Activated T-helper 2 cell treated with anti-CD3 and anti-CD28 coated beads, Interferon-gamma antibody, Interleukin-2, Interleukin-4, amounts not matched to agents 10 μg/mL and 5 μg/mL and 100 μg/mL, durations not matched to agents 14 hours and 24 hours and 36 hours (primary cell): ENCODE data around the gene CDKN1B. TPM values are rescaled to one million over a fixed set of nuclear protein-coding genes. Genes with fewer than 3 reads are reported as not detected.
A peak's percentile ranks its signal among the peaks of the same experiment; 100 is the strongest.

Experiments
- DNase-seq: peaks from one replicate; pipeline ENCODE4 v3.0.0; 2021; ENCODE audit warnings: low spot score
- H3K27ac Mint-ChIP-seq: one replicate; pipeline ENCODE4 v1.8.0; 2021; ENCODE audit warnings: mixed read lengths
- H3K27me3 Mint-ChIP-seq: one replicate; pipeline ENCODE4 v1.8.0; 2021; ENCODE audit warnings: low read depth, mixed read lengths
- H3K36me3 Mint-ChIP-seq: one replicate; pipeline ENCODE4 v1.8.0; 2021; ENCODE audit warnings: low read depth, mixed read lengths
- H3K4me1 Mint-ChIP-seq: one replicate; pipeline ENCODE4 v1.8.0; 2021; ENCODE audit warnings: low read depth, mixed read lengths
- H3K4me3 Mint-ChIP-seq: one replicate; pipeline ENCODE4 v1.8.0; 2021; ENCODE audit warnings: low read depth, mild to moderate bottlenecking, moderate library complexity, mixed read lengths
- H3K9me3 Mint-ChIP-seq: one replicate; pipeline ENCODE4 v1.8.0; 2021; ENCODE audit warnings: mixed read lengths
- intact Hi-C: fragments of 100-400 bp; cut with micrococcal nuclease; formaldehyde crosslinking; loops from one replicate; pipeline ENCODE4 v1.15.1; 2023
- total RNA-seq: library from RNA; stranded (reverse); gene quantifications from 2 replicates; pipeline ENCODE4 v1.2.3, GENCODE V29; 2022

Gene CDKN1B
- total RNA-seq, 1 donor from 2014 or later, result 53.4 TPM

DNA sequence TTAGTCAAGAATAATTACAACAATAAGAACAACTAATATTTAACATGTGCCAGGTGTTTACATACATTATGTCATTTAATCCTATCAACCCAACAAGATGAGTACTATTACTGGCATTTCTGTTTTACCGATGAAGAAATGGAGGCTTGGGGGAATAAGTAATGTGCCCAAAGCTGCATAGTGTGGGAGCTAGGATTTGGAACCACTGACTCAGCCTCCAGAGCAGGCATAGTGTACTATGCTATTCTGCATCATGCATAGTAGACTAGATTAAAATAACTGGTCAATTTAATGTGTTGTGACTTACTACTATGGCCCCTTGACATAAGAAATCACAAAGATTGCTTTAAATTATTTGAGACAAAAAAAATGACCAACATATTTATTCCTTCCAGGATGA is 30.7 kb upstream of the CDKN1B start:
- H3K9me3 Mint-ChIP-seq, result no peaks in the 10 kb centered on the region
- no peak overlapping the region for H3K27ac Mint-ChIP-seq
- intact Hi-C loops, result no loop called here
- DNase-seq, result no peak
- H3K4me3 Mint-ChIP-seq, result no peak overlapping the region
- H3K27me3 Mint-ChIP-seq, result no peaks in the 10 kb centered on the region
- peaks cover 27% of the 10 kb centered on the region for H3K36me3 Mint-ChIP-seq
- H3K4me1 Mint-ChIP-seq, result peaks cover 20% of the 10 kb centered on the region

DNA sequence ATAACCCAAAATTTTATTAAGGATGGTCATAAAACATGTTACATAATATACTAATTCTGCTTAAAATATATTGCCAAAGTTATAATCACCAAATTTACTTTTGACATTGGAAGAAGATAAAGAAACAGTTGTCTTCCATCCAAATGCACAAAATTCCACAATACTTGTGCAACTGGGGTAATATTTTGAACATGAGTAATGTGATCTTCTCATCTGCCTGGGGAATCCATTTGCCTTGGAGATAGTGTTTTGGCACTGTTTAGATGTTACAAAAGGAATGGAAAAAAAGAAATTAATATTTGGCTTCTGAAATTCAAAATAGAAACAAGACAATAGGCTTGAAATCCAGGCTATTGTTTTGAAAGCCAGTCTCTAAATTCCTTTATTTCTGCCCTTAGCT is 30.2 kb upstream of the CDKN1B start:
- H3K36me3 Mint-ChIP-seq, result peaks cover 30% of the 10 kb centered on the region
- H3K4me1 Mint-ChIP-seq, result peaks cover 25% of the 10 kb centered on the region
- no peak for DNase-seq
- no peaks in the 10 kb centered on the region for H3K9me3 Mint-ChIP-seq
- H3K4me3 Mint-ChIP-seq, result no peak overlapping the region
- intact Hi-C loops, result no loop called here
- H3K27me3 Mint-ChIP-seq, result no peaks in the 10 kb centered on the region
- no peak overlapping the region for H3K27ac Mint-ChIP-seq

DNA sequence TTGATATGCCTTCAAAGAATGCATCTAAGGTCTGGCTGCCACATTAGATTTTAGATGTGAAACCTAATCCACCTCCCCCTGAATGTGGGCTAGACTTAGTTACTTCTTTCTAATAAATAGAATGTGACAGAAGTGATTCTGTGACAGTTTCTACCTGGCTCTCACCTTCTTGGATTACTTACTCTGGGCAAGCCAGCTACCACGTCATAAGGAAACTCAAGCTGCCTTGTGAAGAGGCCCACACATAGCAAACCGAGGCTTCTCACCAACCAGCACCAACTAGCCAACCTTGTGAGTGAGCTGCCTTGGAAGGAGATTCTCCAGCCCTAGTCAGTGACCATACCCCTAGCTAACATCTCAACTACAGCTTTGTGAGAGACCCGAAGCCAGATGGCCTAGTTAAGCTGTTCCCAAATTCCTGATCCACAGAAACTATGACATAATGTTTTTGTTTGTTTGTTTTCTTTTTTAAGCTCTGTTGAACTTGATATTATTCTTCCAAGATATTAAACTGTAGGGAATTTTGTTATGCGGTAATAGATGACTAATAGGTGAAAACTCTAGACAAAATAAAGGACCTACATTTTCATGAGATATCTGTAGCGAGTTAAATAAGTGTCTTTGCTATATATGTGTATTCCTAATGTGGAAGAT is 27.4 kb upstream of the CDKN1B start:
- Mint-ChIP-seq H3K9me3 (no peaks in the 10 kb centered on the region), H3K4me1 (peaks cover 45% of the 10 kb centered on the region), H3K27me3 (no peaks in the 10 kb centered on the region), H3K27ac (peak overlapping the region; percentile 3), H3K36me3 (peaks cover 38% of the 10 kb centered on the region), H3K4me3 (no peak overlapping the region)
- intact Hi-C loops, result loop anchor here (2.0 to 10.0 kb wide), 2 partner anchors 17 to 675 kb away; no protein-coding TSS in a partner anchor
- DNase-seq, result no peak

DNA sequence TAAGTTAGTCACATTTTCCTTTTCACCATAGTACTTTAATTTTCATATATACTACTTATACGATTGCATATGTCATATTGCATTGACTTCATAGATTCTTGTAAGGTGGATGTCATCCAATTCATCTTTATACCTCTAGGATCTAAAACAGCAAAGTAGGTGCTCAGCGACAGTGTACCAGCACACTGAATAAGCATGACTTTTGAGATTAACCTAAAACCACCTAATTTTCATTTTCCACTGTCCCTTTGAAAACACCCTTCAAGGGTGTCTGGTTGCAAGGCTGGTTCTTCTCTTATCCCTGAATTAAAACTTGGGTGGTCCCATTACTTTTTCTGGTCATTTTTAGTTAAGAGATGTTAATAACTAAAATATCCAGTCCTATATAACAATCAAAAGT is 25.6 kb upstream of the CDKN1B start:
- Mint-ChIP-seq H3K27ac (peak overlapping the region; percentile 66), H3K4me3 (no peak overlapping the region), H3K36me3 (peaks cover 46% of the 10 kb centered on the region), H3K9me3 (no peaks in the 10 kb centered on the region), H3K4me1 (peaks cover 56% of the 10 kb centered on the region), H3K27me3 (no peaks in the 10 kb centered on the region)
- intact Hi-C loops, result loop anchor here (2.0 to 10.0 kb wide), 2 partner anchors 19 to 677 kb away; no protein-coding TSS in a partner anchor
- no peak for DNase-seq

DNA sequence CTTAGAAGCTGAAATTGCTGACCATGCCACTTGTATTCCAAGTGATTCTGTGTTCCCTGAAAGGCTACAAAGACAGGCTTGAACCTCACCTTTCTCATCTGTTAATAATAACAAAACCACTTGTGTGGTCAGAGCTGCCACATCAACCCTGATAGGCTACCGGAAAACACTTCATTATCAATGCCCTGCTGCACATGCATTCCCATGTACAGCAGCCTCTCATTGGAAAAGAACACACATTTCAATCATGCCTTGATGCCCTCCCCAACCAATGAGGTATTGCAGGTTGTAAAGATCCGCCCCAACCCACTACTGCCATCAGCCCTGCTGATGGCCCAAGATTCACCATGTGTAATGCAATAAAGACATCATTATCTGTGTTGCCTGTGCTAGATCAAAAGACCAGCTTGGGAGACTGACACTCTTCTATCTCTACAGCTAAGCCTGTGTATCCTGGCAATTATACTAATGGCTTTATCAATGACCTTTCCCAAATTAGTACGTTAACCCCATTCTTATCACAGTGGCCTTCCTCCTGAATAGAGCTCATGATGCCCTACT is 24.0 kb upstream of the CDKN1B start:
- Mint-ChIP-seq H3K4me1 (peaks cover 69% of the 10 kb centered on the region), H3K27me3 (no peaks in the 10 kb centered on the region), H3K36me3 (peaks cover 36% of the 10 kb centered on the region), H3K4me3 (no peak overlapping the region), H3K9me3 (no peaks in the 10 kb centered on the region), H3K27ac (peak overlapping the region; percentile 59)
- intact Hi-C loops, result loop anchor here (10.0 kb wide), 1 partner anchor 678 kb away; no protein-coding TSS in a partner anchor
- no peak for DNase-seq

DNA sequence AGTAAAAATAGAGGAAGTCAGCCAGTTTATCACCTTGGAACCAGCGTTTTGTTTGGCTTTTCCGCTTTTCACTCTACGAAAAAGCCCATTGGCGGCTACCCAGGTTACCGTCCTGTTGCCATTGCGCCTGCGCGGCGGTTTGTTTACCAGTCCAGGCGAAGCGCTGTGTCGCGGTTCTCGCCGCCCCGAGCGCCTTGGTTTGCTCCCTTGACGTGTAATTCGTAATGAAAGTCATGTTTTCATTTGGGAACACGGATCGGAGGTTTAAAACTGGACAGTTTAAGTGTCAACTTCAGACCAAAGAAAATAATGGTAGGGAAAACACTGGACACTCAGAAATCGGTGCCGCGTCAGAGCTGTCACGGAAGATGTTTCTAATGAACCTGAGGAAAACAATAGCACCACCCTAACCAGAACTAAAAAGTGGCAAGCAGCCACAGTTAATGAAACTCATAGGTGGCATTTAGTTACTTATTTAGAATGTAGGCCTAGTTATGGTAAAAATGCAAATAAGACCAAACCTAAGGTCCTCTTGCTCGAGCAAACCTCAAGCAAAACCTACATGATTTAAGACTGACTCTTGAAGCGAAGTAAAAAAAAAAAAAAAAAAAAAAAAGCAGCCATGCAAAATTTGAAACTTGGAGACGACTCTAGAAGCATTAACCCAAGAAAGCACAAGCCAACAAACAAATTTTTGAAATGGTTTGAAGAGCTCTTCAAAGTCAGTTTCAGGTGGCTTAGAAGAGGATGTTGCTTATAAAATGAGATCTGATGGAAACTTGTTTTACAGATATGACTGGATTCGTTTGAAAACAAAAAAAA is 20.4 kb upstream of the CDKN1B start:
- Mint-ChIP-seq H3K27me3 (no peaks in the 10 kb centered on the region), H3K27ac (peak overlapping the region; percentile 99), H3K36me3 (peaks cover 29% of the 10 kb centered on the region), H3K9me3 (no peaks in the 10 kb centered on the region), H3K4me3 (peak overlapping the region; percentile 97), H3K4me1 (peaks cover 58% of the 10 kb centered on the region)
- intact Hi-C loops, result loop anchor here (1.0 to 10.0 kb wide), 5 partner anchors 19 to 682 kb away; partner anchors contain the start of genes BORCS5 and DUSP16
- DNase-seq, result peak; percentile 90

DNA sequence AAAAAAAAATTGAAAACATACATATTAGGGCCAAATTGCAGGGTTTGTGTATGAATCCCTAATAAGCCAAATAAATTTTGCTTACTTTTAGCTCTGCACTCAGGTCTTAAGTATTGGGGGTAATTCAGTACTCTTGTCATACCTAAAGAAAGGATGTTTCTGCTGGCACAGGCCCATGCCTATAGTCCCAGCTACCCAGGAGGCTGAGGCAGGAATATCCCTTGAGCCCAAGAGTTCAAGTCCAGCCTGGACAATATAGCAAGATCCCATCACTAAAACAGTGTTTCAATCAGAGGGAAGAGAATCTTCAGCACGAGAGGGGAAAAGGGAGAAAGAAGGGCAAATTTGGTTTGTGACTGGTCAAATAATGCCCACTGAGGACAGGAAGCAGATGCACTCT is 17.8 kb upstream of the CDKN1B start:
- no peak overlapping the region for H3K27ac Mint-ChIP-seq
- peaks cover 57% of the 10 kb centered on the region for H3K4me1 Mint-ChIP-seq
- peaks cover 16% of the 10 kb centered on the region for H3K36me3 Mint-ChIP-seq

DNA sequence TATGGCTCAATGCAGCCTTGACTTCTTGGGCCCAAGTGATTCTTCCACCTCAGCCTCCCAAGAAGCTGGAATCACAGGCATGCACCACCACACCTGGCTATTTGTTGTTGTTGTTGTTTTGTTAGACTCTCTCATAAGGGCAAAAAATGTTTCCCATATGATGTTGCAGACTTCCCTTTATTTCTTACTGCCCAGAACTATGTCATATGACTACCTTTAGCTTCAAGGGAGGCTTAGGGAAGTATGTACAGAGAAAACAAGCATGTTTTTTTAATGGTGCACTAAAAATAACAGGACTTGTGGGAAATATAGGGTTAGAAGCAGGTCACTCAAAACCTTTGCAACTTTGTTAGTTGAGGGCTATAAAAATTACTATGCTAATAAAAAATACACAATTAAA is 16.9 kb upstream of the CDKN1B start:
- DNase-seq, result no peak
- intact Hi-C loops, result no loop called here
- Mint-ChIP-seq H3K27ac (no peak overlapping the region), H3K4me3 (no peak overlapping the region), H3K36me3 (peaks cover 10% of the 10 kb centered on the region), H3K27me3 (no peaks in the 10 kb centered on the region), H3K9me3 (no peaks in the 10 kb centered on the region), H3K4me1 (peaks cover 53% of the 10 kb centered on the region)

More for the DNA sequence above, 17.8 kb upstream of the CDKN1B start:
- Mint-ChIP-seq H3K9me3 (no peaks in the 10 kb centered on the region), H3K27me3 (no peaks in the 10 kb centered on the region), H3K4me3 (no peak overlapping the region)
- intact Hi-C loops, result loop anchor here (5.0 to 10.0 kb wide), 2 partner anchors 137 to 685 kb away; partner anchors contain the start of gene DUSP16
- no peak for DNase-seq

DNA sequence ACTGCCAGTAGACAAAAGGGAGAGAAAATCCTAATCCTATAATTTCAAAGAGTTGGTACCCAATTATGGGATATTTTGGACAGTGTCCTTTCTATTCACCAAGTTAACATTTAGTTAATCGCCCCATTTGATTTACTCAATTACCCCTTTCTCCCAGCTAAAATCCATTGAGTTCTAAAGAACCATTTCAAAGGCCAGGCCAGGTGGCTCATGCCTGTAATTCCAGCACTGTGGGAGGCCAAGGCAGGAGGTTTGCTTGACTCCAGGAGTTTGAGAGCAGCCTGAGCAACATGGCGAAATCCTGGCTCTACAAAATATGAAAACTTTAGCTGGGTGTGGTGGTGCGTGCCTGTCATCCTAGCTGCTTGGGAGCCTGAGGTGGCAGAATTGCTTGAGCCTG is 15.7 kb upstream of the CDKN1B start:
- H3K27me3 Mint-ChIP-seq, result no peaks in the 10 kb centered on the region
- no peak overlapping the region for H3K4me3 Mint-ChIP-seq
- no peak overlapping the region for H3K27ac Mint-ChIP-seq
- H3K9me3 Mint-ChIP-seq, result no peaks in the 10 kb centered on the region
- no peak for DNase-seq
- peaks cover 4% of the 10 kb centered on the region for H3K36me3 Mint-ChIP-seq
- intact Hi-C loops, result no loop called here
- peaks cover 46% of the 10 kb centered on the region for H3K4me1 Mint-ChIP-seq

DNA sequence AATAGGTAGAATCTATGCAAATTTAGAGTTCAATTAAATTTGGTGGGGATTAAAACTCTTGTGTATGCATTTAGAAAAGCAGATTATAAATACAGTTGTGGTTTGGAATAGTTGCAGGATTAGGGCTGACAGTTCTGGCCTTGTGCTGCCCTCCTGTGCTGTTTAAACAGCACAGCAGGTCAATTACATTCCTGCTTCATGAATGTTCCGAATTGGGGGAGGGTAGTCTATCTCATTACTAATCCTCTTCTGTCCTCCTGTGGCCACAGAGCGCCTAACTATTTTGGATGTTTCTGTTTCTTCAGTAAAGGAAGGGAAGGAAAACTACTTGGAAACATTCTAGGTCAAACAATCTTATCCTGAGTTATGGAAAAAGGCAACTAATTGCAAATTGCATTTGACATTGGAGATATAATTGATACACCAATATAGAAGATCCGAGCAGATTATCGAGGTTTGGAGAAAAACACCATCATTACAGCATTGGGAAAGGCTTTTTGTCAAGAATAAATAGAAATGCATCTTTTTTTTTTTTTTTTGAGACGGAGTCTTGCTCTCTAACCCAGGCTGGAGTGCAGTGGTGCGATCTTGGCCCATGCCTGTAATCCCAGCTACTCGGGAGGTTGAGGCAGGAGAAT is 12.5 kb upstream of the CDKN1B start:
- no peak for DNase-seq
- Mint-ChIP-seq H3K4me1 (peaks cover 21% of the 10 kb centered on the region), H3K36me3 (peaks cover 4% of the 10 kb centered on the region), H3K27me3 (no peaks in the 10 kb centered on the region), H3K27ac (peak overlapping the region; percentile 36), H3K4me3 (no peak overlapping the region), H3K9me3 (no peaks in the 10 kb centered on the region)
- intact Hi-C loops, result loop anchor here (1.0 to 2.0 kb wide), 3 partner anchors 94 to 328 kb away; partner anchors contain the start of gene CREBL2

DNA sequence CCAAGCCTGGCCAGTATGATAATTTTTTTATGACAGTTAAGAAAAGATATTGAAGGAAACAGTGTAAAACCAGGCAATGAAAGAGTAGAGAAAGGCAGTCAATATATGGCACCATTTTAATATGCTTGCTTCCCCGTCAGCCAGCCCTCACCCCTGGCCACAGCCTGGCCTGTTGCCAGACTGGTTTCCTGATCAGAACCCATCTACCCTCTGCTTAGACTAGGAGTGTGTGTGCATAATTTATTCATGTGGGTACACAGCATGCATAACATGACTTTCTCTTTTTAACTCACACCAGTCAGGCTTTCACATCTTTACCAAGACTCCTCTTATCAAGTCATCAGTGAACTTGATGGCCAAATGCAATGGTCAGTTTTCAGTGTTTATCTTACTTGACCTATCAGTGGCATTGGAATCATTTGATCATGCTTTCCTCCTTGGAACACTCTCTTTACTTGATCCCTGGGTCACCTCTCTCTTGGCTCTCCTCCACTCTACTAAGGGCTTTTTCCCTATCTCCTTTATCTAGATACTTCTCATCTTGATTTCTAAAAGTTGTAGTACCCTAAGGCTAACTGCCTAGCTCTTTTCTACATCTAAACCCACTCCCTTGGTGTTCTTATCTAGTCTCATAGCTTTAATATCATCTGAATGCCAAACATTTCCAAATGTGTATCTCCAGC is 11.2 kb upstream of the CDKN1B start:
- no peak for DNase-seq
- no peak overlapping the region for H3K4me3 Mint-ChIP-seq
- H3K27me3 Mint-ChIP-seq, result no peaks in the 10 kb centered on the region
- intact Hi-C loops, result loop anchor here (2.0 kb wide), 1 partner anchor 95 kb away; the partner anchor contains the start of gene CREBL2
- no peak overlapping the region for H3K27ac Mint-ChIP-seq
- peaks cover 21% of the 10 kb centered on the region for H3K4me1 Mint-ChIP-seq
- H3K9me3 Mint-ChIP-seq, result no peaks in the 10 kb centered on the region
- H3K36me3 Mint-ChIP-seq, result peaks cover 4% of the 10 kb centered on the region

DNA sequence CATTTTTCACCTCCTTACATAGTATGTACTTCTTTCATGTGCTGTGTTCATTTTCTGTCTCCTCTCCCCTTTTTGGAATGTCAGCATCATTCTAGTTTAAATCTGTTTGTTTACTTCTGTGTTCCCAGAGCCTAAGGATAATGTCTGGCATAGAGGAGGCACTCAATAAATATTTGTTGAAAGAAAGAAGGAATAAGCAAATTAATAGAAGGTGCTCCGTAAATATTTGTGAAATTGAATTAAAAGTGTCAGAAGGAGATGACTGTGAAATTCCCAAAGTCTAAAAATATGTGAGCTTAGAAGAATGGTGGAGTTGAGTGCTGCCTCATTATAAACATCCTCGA is 3.3 kb upstream of the CDKN1B start:
- peak overlapping the region; percentile 98 for H3K27ac Mint-ChIP-seq
- intact Hi-C loops, result loop anchor here (2.0 kb wide), 1 partner anchor 357 kb away; the partner anchor contains the start of gene BORCS5
- no peaks in the 10 kb centered on the region for H3K27me3 Mint-ChIP-seq
- no peaks in the 10 kb centered on the region for H3K9me3 Mint-ChIP-seq
- H3K36me3 Mint-ChIP-seq, result peaks cover 23% of the 10 kb centered on the region
- no peak for DNase-seq
- H3K4me3 Mint-ChIP-seq, result peak overlapping the region; percentile 90
- H3K4me1 Mint-ChIP-seq, result peaks cover 40% of the 10 kb centered on the region
